Glutamatergic neuron (in vitro differentiated cells): ENCODE measurements around the gene BCL6B. TPM values are rescaled to one million over a fixed set of nuclear protein-coding genes. Genes with fewer than 3 reads are reported as not detected.

ENCODE experiments used
- DNase-seq: peaks from one replicate; pipeline ENCODE4 v3.0.0; 2022
- H3K27ac Mint-ChIP-seq: one replicate; pipeline ENCODE4 v1.8.0; 2020; ENCODE audit warnings: mild to moderate bottlenecking, mixed read lengths, inconsistent platforms; ENCODE audit not compliant: unreplicated experiment
- H3K27me3 Mint-ChIP-seq: one replicate; pipeline ENCODE4 v1.8.0; 2020; ENCODE audit warnings: mild to moderate bottlenecking, moderate library complexity, mixed read lengths, inconsistent platforms; ENCODE audit not compliant: unreplicated experiment
- H3K36me3 Mint-ChIP-seq: one replicate; pipeline ENCODE4 v1.8.0; 2020; ENCODE audit warnings: mild to moderate bottlenecking, mixed read lengths, inconsistent platforms; ENCODE audit not compliant: unreplicated experiment
- H3K4me1 Mint-ChIP-seq: one replicate; pipeline ENCODE4 v1.8.0; 2020; ENCODE audit warnings: mild to moderate bottlenecking, low read depth, mixed read lengths, inconsistent platforms; ENCODE audit not compliant: unreplicated experiment
- H3K4me3 Mint-ChIP-seq: one replicate; pipeline ENCODE4 v1.8.0; 2020; ENCODE audit warnings: mild to moderate bottlenecking, mixed read lengths, inconsistent platforms; ENCODE audit not compliant: unreplicated experiment
- H3K9me3 Mint-ChIP-seq: one replicate; pipeline ENCODE4 v1.8.0; 2020; ENCODE audit warnings: mild to moderate bottlenecking, moderate library complexity, mixed read lengths, inconsistent platforms; ENCODE audit not compliant: unreplicated experiment
- total RNA-seq: library from RNA; stranded (reverse); fragmentation: NEBNext Ultra II Directional; extraction: Animal tissue kit (Norgen Biotek cat#: 25700); gene quantifications from one replicate; pipeline ENCODE4 v1.2.1, GENCODE V29; 2021; ENCODE audit not compliant: unreplicated experiment
- TF ChIP-seq, protein P1 (sequence below): fragments of 200-600 bp; sonication (generic); IDR thresholded peaks from one replicate; pipeline ENCODE4 v1.5.0; 2021; ENCODE audit not compliant: partially characterized antibody, unreplicated experiment

The BCL6B gene
- total RNA-seq, 1 donor from 2014 or later = not detected

- no peak for DNase-seq
- H3K27me3 Mint-ChIP-seq = peaks cover under 1% of the 10 kb centered on the region
These were observed 15.7 kb upstream of the BCL6B start for GRCh38 chr17:7007143-7007542.

DNA sequence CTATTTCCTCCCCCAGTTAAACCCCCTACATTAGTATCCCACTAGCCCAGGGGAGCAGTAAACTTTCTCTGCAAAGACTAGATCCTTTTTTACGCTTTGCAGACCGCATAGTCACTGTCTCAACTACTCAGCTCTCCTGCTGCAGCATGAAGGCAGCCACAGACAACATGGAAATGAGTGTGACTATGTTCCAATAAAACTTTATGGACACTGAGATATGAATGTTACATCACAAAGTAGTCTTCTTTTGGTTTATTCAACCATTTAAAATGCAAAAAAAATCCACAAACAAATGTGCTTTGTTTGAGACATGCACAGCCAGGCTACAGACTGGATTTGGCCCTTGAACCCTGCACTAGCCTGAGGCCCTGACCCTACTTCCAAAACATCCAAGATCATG lies 12.3 kb upstream of the BCL6B start:
- peaks cover 4% of the 10 kb centered on the region for H3K9me3 Mint-ChIP-seq
- H3K27ac Mint-ChIP-seq = no peak overlapping the region
- TF ChIP-seq, protein P1, sequence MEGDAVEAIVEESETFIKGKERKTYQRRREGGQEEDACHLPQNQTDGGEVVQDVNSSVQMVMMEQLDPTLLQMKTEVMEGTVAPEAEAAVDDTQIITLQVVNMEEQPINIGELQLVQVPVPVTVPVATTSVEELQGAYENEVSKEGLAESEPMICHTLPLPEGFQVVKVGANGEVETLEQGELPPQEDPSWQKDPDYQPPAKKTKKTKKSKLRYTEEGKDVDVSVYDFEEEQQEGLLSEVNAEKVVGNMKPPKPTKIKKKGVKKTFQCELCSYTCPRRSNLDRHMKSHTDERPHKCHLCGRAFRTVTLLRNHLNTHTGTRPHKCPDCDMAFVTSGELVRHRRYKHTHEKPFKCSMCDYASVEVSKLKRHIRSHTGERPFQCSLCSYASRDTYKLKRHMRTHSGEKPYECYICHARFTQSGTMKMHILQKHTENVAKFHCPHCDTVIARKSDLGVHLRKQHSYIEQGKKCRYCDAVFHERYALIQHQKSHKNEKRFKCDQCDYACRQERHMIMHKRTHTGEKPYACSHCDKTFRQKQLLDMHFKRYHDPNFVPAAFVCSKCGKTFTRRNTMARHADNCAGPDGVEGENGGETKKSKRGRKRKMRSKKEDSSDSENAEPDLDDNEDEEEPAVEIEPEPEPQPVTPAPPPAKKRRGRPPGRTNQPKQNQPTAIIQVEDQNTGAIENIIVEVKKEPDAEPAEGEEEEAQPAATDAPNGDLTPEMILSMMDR = no peak
- DNase-seq = no peak
- H3K27me3 Mint-ChIP-seq = peaks cover 9% of the 10 kb centered on the region
- H3K4me1 Mint-ChIP-seq = peaks cover 7% of the 10 kb centered on the region
- no peaks in the 10 kb centered on the region for H3K36me3 Mint-ChIP-seq
- H3K4me3 Mint-ChIP-seq = peak overlapping the region; percentile 42

More at GRCh38 chr17:7007143-7007542, 15.7 kb upstream of the BCL6B start:
- H3K9me3 Mint-ChIP-seq = peaks cover under 1% of the 10 kb centered on the region
- TF ChIP-seq, protein P1 = no peak
- no peaks in the 10 kb centered on the region for H3K36me3 Mint-ChIP-seq
- no peak overlapping the region for H3K27ac Mint-ChIP-seq
- H3K4me1 Mint-ChIP-seq = no peaks in the 10 kb centered on the region
- H3K4me3 Mint-ChIP-seq = no peak overlapping the region

DNA sequence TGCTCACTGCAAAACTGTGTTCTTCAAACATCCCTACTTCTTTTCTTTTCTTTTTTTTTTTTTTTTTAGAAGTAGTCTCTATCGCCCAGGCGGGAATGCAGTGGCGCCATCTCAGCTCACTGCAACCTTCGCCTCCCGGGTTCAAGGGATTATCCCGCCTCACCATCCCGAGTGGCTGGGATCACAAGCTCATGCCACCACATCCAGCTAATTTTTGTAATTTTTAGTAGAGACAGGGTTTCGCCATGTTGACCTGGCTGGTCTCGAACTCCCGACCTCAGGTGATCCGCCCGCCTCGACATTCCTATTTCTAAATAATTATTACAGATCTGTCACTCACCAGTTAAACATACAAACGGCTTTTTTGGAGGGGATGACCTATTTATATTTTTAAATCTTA lies 11.4 kb upstream of the BCL6B start:
- H3K9me3 Mint-ChIP-seq = peaks cover 4% of the 10 kb centered on the region
- H3K4me3 Mint-ChIP-seq = peak overlapping the region; percentile 97
- H3K4me1 Mint-ChIP-seq = peaks cover 9% of the 10 kb centered on the region
- no peaks in the 10 kb centered on the region for H3K36me3 Mint-ChIP-seq
- no peak for DNase-seq
- TF ChIP-seq, protein P1 = no peak
- peak overlapping the region; percentile 98 for H3K27ac Mint-ChIP-seq
- peaks cover 9% of the 10 kb centered on the region for H3K27me3 Mint-ChIP-seq

- peaks cover 9% of the 10 kb centered on the region for H3K27me3 Mint-ChIP-seq
- H3K4me1 Mint-ChIP-seq = peaks cover 9% of the 10 kb centered on the region
These were observed 11.0 kb upstream of the BCL6B start for GRCh38 chr17:7011942-7012254.

GRCh38 chr17:7014261-7014994 lies 8.4 kb upstream of the BCL6B start:
- H3K4me1 Mint-ChIP-seq = peaks cover 9% of the 10 kb centered on the region

More at GRCh38 chr17:7011942-7012254, 11.0 kb upstream of the BCL6B start:
- H3K36me3 Mint-ChIP-seq = no peaks in the 10 kb centered on the region
- no peak for DNase-seq
- peak overlapping the region; percentile 98 for H3K27ac Mint-ChIP-seq
- peaks cover 4% of the 10 kb centered on the region for H3K9me3 Mint-ChIP-seq
- H3K4me3 Mint-ChIP-seq = peak overlapping the region; percentile 97
- TF ChIP-seq, protein P1 = no peak

More at GRCh38 chr17:7014261-7014994, 8.4 kb upstream of the BCL6B start:
- TF ChIP-seq, protein P1 = peak; percentile 90
- peaks cover 9% of the 10 kb centered on the region for H3K27me3 Mint-ChIP-seq
- H3K9me3 Mint-ChIP-seq = peaks cover 4% of the 10 kb centered on the region
- H3K27ac Mint-ChIP-seq = peak overlapping the region; percentile 79
- no peaks in the 10 kb centered on the region for H3K36me3 Mint-ChIP-seq
- H3K4me3 Mint-ChIP-seq = peak overlapping the region; percentile 97
- DNase-seq = peak; percentile 97
